ENCODE data around the gene SERPINF2.
"Not testable (repeated sequence)": the region's sequence is repeated elsewhere in the genome, so short reads cannot be mapped to it uniquely, and the experiment has no call there.

The SERPINF2 gene

DNA sequence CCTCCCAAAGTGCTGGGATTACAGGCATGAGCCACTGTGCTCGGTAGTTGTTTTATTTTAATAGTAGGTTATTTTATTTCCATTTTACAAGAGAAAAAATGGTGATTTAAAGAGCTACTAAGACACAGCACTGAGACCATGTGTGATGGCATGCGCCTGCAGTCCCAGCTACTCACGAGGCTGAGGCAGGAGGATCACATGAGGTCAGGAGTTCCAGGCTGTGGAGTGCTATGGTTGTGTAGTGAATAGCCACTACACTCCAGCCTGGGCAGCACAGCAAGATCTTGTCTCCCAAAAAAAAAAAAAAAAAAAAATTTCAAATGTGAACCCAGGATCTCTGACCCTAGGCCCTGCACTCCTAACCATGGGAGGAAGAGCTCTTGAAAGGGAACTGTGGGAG is 22.9 kb downstream of the SERPINF2 start:
- no peak for DNase-seq (ENCODE audit: low read depth)
- H3K4me3 ChIP-seq (ENCODE audit: low read depth, low read length): no peak overlapping the region
- TF ChIP-seq CTCF (IDR thresholded peaks at IDR 0.05; ENCODE audit: insufficient read depth, low read depth, low read length, missing control alignments): no peak

GRCh38 chr17:1766382-1767135 is 23.9 kb downstream of the SERPINF2 start:
- no peak for DNase-seq (ENCODE audit: low read depth)
- H3K4me3 ChIP-seq (ENCODE audit: low read depth, low read length): no peak overlapping the region
- no peak for TF ChIP-seq CTCF (IDR thresholded peaks at IDR 0.05; ENCODE audit: insufficient read depth, low read depth, low read length, missing control alignments)

DNA sequence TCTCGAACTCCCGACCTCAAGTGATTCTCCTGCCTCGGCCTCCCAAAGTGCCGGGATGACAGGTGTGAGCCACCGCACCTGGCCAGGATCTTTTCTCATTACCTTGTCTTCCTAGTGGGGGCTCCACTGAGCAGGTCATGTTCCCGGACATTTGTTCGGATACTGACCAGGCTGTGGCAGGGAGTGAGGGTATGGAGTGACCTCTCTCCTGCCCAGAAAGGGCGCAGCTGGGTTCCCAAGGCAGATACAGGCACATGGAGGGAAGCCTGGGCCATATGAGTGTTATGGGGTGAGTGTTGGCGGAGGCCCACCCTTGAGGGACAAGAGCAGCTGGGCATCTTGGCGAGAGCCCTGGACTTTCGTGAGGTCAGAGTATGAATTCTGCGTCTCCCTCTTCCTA is 24.7 kb downstream of the SERPINF2 start:
- no peak for DNase-seq (ENCODE audit: low read depth)
- H3K4me3 ChIP-seq (ENCODE audit: low read depth, low read length): no peak overlapping the region
- TF ChIP-seq CTCF (IDR thresholded peaks at IDR 0.05; ENCODE audit: insufficient read depth, low read depth, low read length, missing control alignments): no peak

DNA sequence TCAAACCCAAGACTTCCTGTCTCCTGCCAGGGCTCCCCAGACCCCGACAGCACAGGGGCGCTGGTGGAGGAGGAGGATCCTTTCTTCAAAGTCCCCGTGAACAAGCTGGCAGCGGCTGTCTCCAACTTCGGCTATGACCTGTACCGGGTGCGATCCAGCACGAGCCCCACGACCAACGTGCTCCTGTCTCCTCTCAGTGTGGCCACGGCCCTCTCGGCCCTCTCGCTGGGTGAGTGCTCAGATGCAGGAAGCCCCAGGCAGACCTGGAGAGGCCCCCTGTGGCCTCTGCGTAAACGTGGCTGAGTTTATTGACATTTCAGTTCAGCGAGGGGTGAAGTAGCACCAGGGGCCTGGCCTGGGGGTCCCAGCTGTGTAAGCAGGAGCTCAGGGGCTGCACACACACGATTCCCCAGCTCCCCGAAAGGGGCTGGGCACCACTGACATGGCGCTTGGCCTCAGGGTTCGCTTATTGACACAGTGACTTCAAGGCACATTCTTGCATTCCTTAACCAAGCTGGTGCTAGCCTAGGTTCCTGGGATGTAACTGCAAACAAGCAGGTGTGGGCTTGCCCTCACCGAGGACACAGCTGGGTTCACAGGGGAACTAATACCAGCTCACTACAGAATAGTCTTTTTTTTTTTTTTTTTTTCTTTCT is 27.3 kb downstream of the SERPINF2 start:
- H3K4me3 ChIP-seq (ENCODE audit: low read depth, low read length): no peak overlapping the region

GRCh38 chr17:1773000-1773695 is 30.5 kb downstream of the SERPINF2 start:
- H3K4me3 ChIP-seq (ENCODE audit: low read depth, low read length); DNase-seq (ENCODE audit: low read depth): not testable (repeated sequence)

More for the DNA sequence above, 27.3 kb downstream of the SERPINF2 start:
- no peak for DNase-seq (ENCODE audit: low read depth)
- no peak for TF ChIP-seq CTCF (IDR thresholded peaks at IDR 0.05; ENCODE audit: insufficient read depth, low read depth, low read length, missing control alignments)

GRCh38 chr17:1773696-1774181 is 31.1 kb downstream of the SERPINF2 start:
- no peak overlapping the region for H3K4me3 ChIP-seq (ENCODE audit: low read depth, low read length)
- DNase-seq (ENCODE audit: low read depth): no peak
- no peak for TF ChIP-seq CTCF (IDR thresholded peaks at IDR 0.05; ENCODE audit: insufficient read depth, low read depth, low read length, missing control alignments)
